NCI-H774 (cell line): ENCODE results near the gene CRYL1.

Experiments
- DNase-seq: peaks from one replicate; lab custom pipeline; 2025; lab: John Stamatoyannopoulos, UW

Gene CRYL1

GRCh38 chr13:20420938-20421337 is 104.7 kb downstream of the CRYL1 start:
- no peak for DNase-seq

- DNase-seq = no peak
Observed at GRCh38 chr13:20418953-20419352, 106.7 kb downstream of the CRYL1 start.

GRCh38 chr13:20416223-20416745 is 109.4 kb downstream of the CRYL1 start:
- DNase-seq = no peak

- DNase-seq = no peak
Observed at GRCh38 chr13:20415694-20416107, 110.0 kb downstream of the CRYL1 start.

GRCh38 chr13:20415306-20415679 is 110.4 kb downstream of the CRYL1 start:
- DNase-seq = no peak

GRCh38 chr13:20414546-20415305 is 110.9 kb downstream of the CRYL1 start:
- DNase-seq = no peak

- DNase-seq = no peak
Observed at GRCh38 chr13:20412691-20413355, 112.8 kb downstream of the CRYL1 start.

- no peak for DNase-seq
Observed at GRCh38 chr13:20411638-20412342, 113.9 kb downstream of the CRYL1 start.

- DNase-seq = no peak
Observed at GRCh38 chr13:20410726-20411125, 114.9 kb downstream of the CRYL1 start.

GRCh38 chr13:20408181-20408580 is 117.5 kb downstream of the CRYL1 start:
- DNase-seq = no peak

- DNase-seq = no peak
Observed at GRCh38 chr13:20407759-20408158, 117.9 kb downstream of the CRYL1 start.

- no peak for DNase-seq
Observed at GRCh38 chr13:20405691-20406090, 120.0 kb downstream of the CRYL1 start.

- no peak for DNase-seq
Observed at GRCh38 chr13:20404488-20405222, 121.0 kb downstream of the CRYL1 start.

- no peak for DNase-seq
Observed at GRCh38 chr13:20403826-20404225, 121.8 kb downstream of the CRYL1 start.

GRCh38 chr13:20402881-20403280 is 122.8 kb downstream of the CRYL1 start:
- no peak for DNase-seq

GRCh38 chr13:20401931-20402856 is 123.5 kb downstream of the CRYL1 start:
- no peak for DNase-seq

GRCh38 chr13:20401531-20401930 is 124.1 kb downstream of the CRYL1 start:
- no peak for DNase-seq

GRCh38 chr13:20400774-20401173 is 124.9 kb downstream of the CRYL1 start:
- DNase-seq = no peak

- no peak for DNase-seq
Observed at GRCh38 chr13:20399961-20400360, 125.7 kb downstream of the CRYL1 start.

- no peak for DNase-seq
Observed at GRCh38 chr13:20399515-20399914, 126.1 kb downstream of the CRYL1 start.

GRCh38 chr13:20398459-20398858 is 127.2 kb downstream of the CRYL1 start:
- no peak for DNase-seq
